Natural killer cell (primary cell): ENCODE results near the gene NBPF20. TPM values are rescaled to one million over a fixed set of nuclear protein-coding genes. Genes with fewer than 3 reads are reported as not detected.
"Not testable (repeated sequence)": the region's sequence is repeated elsewhere in the genome, so short reads cannot be mapped to it uniquely, and the experiment has no call there.

Source experiments
- ATAC-seq, 3 donors: fragments of 150-1000 bp in 2 of 3; fragments of 200-7000 bp in 1 of 3; cut with Tn5 transposase; 1 replicate in 1 of 3; 2 replicates in 2 of 3; pipeline ENCODE4 v1.10.0; 2021; ENCODE audit warnings: mild to moderate bottlenecking in 2 of 3, moderate library complexity in 2 of 3
- DNase-seq, 2 donors: peaks; one replicate each; pipeline versions ENCODE4 v3.0.0 to v3.0.0-alpha.2; 2013 to 2021; ENCODE audit warnings: mixed read lengths in 1 of 2
- H3K27ac ChIP-seq: one replicate; pipeline ENCODE4 v1.5.1; 2013; ENCODE audit warnings: mild to moderate bottlenecking, low read length
- H3K27me3 ChIP-seq: one replicate; pipeline ENCODE4 v1.6.1; 2013; ENCODE audit warnings: low read length; ENCODE audit not compliant: control insufficient read depth, insufficient read depth
- H3K36me3 ChIP-seq: one replicate; pipeline ENCODE4 v1.6.1; 2013; ENCODE audit warnings: low read length; ENCODE audit not compliant: control insufficient read depth, insufficient read depth
- H3K4me1 ChIP-seq: one replicate; pipeline ENCODE4 v1.6.1; 2013; ENCODE audit warnings: low read length; ENCODE audit not compliant: control insufficient read depth, insufficient read depth
- H3K4me3 ChIP-seq: one replicate; pipeline ENCODE4 v1.5.1; 2013; ENCODE audit warnings: low read length
- H3K9me3 ChIP-seq: one replicate; pipeline ENCODE4 v1.6.1; 2013; ENCODE audit warnings: low read length; ENCODE audit not compliant: control insufficient read depth, insufficient read depth
- H3K27ac Mint-ChIP-seq, 2 donors: one replicate each; pipeline ENCODE4 v1.8.0; 2022; ENCODE audit warnings: mild to moderate bottlenecking in 2 of 2, mixed read lengths in 2 of 2, moderate library complexity in 1 of 2
- H3K27me3 Mint-ChIP-seq, 2 donors: one replicate each; pipeline ENCODE4 v1.8.0; 2022; ENCODE audit warnings: low read depth in 2 of 2, mixed read lengths in 2 of 2
- H3K36me3 Mint-ChIP-seq: one replicate; pipeline ENCODE4 v1.8.0; 2022; ENCODE audit warnings: mixed read lengths
- H3K4me1 Mint-ChIP-seq, 2 donors: one replicate each; pipeline ENCODE4 v1.8.0; 2022; ENCODE audit warnings: mixed read lengths in 2 of 2
- H3K4me3 Mint-ChIP-seq: one replicate; pipeline ENCODE4 v1.8.0; 2022; ENCODE audit warnings: mild to moderate bottlenecking, moderate library complexity, mixed read lengths
- H3K9me3 Mint-ChIP-seq, 2 donors: one replicate each; pipeline ENCODE4 v1.8.0; 2022; ENCODE audit warnings: mixed read lengths in 2 of 2
- CTCF ChIP-seq: fragments of 200-600 bp; IDR thresholded peaks from one replicate; pipeline ENCODE4 v1.8.0; 2022; ENCODE audit warnings: antibody characterized with exemption
- WGBS: methylation state at CpG from one replicate; pipeline ENCODE4 v1.1.7; 2013; ENCODE audit warnings: missing lambda C conversion rate; ENCODE audit not compliant: insufficient coverage; 5-methylcytosine and 5-hydroxymethylcytosine counted together
- intact Hi-C: fragments of 100-400 bp; cut with micrococcal nuclease; formaldehyde crosslinking; loops from one replicate; pipeline ENCODE4 v1.14.2; 2022
- total RNA-seq, 4 donors: library from RNA; stranded (reverse); fragments of 120-200 nt in 1 of 4; gene quantifications; one replicate each; pipeline versions ENCODE4 v1.2.3 to v1.2.4, GENCODE V29; 2013 to 2022

The NBPF20 gene
- total RNA-seq, result 1 to 10 TPM; 2.1 to 3.0 (median 2.4) TPM
- 4.4 TPM for total RNA-seq (2013)

DNA sequence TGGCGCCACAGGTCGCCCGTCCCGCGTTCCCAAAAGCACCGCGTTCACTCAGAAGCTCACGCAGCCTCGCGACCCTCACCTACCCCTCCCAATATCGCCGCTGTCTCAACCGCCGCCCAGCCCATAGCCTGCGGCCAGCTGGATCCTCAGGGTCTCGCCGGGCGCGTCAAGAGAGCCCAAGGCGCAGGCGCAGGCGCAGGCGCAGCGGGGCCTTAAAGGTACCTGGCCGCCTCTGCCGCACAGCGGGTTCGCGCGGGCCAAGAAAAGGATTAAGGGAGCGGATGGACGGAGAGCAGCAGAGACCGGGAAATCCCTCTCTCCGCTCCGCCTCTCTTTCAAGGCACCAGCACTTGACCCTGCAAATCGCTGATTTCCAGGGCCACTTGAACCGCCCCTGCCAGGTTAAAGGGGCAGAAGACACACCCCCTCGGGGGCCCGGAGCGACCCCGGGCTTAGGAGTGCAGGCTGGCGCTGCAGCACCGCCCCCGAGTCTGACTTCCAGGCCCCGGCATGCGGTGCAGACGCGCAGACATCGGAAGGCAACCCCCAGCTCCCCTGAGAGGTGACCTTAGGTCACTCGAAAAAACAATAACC, at the start of gene NBPF20:
TSS of gene NBPF20 (minus strand) at position 168 of the 594 bp plus-strand sequence. CDS start 20,331 bp downstream, outside the sequence.
- Mint-ChIP-seq H3K27ac (peak within 1 kb of the TSS; percentile 26 to 86), H3K36me3 (peaks cover 17% of the 10 kb centered on the region)

DNA sequence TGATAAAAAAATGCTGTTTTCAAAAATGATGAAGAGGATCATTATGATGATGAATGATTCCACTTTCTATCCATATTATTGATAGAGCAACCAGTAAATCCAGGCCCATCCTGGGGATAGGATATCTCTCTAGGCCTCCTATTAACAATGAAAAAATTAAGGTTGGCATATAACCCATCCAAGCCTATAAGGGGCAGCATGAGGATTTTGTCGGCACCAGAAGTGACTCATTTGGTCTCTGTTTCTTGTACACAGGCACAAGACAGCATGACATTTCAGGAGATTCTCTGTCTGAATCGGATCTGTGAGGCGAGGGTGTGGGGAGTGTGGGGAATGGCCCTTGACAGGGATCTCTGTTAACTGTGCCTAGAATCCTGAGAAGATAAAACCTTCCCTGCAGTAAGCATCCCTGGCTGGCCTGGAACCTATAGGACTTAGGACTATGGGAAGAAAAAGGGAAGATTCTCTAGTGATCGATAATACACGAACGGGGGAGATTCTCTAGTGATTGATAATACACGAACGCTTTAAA, 49.5 kb upstream of the NBPF20 start:
- H3K9me3 Mint-ChIP-seq, H3K36me3 ChIP-seq, H3K27ac Mint-ChIP-seq, DNase-seq, H3K36me3 Mint-ChIP-seq, ATAC-seq, H3K4me1 Mint-ChIP-seq, H3K27me3 ChIP-seq, intact Hi-C loops, H3K27ac ChIP-seq, H3K4me3 Mint-ChIP-seq, H3K27me3 Mint-ChIP-seq, H3K9me3 ChIP-seq, H3K4me1 ChIP-seq, H3K4me3 ChIP-seq: not testable (repeated sequence)
- WGBS, result 36% methylated on average over 4 of the region's 8 CpGs

More for the DNA sequence above, at the start of gene NBPF20:
- DNase-seq (peak; percentile 57 to 82), ATAC-seq (peak; percentile 64 to 90 (median 89))
- Histone ChIP-seq H3K4me1 (peaks cover 12% of the 10 kb centered on the region), H3K36me3 (no peaks in the 10 kb centered on the region), H3K9me3 (peaks cover 5% of the 10 kb centered on the region), H3K4me3 (peak within 1 kb of the TSS; percentile 70), H3K27me3 (peaks cover 23% of the 10 kb centered on the region), H3K27ac (no peak within 1 kb of the TSS)
- under 1% methylated on average over 50 of the region's 50 CpGs for WGBS
- intact Hi-C loops, result no loop called here
- TF ChIP-seq CTCF, result no peak
- Mint-ChIP-seq H3K9me3 (peaks cover 6 to 12% of the 10 kb centered on the region in 2 donors), H3K4me3 (peak within 1 kb of the TSS; percentile 92), H3K4me1 (peaks cover 7 to 13% of the 10 kb centered on the region in 2 donors), H3K27me3 (peaks cover 42% of the 10 kb centered on the region in 2 donors)

GRCh38 chr1:145472731-145473130, 47.3 kb upstream of the NBPF20 start:
- H3K36me3 Mint-ChIP-seq, DNase-seq, H3K4me1 ChIP-seq, H3K27me3 ChIP-seq, ATAC-seq, H3K9me3 ChIP-seq, H3K9me3 Mint-ChIP-seq, H3K27ac ChIP-seq, H3K4me3 Mint-ChIP-seq, H3K36me3 ChIP-seq, H3K27me3 Mint-ChIP-seq, H3K27ac Mint-ChIP-seq, intact Hi-C loops, H3K4me1 Mint-ChIP-seq, H3K4me3 ChIP-seq: not testable (repeated sequence)
- WGBS, result 100% methylated on average over 1 of the region's 2 CpGs

GRCh38 chr1:145471365-145471764, 46.0 kb upstream of the NBPF20 start:
- H3K4me3 ChIP-seq, H3K27me3 ChIP-seq, H3K27ac Mint-ChIP-seq, H3K4me3 Mint-ChIP-seq, H3K4me1 Mint-ChIP-seq, H3K36me3 ChIP-seq, intact Hi-C loops, H3K9me3 Mint-ChIP-seq, H3K27me3 Mint-ChIP-seq, H3K27ac ChIP-seq, H3K9me3 ChIP-seq, H3K4me1 ChIP-seq, H3K36me3 Mint-ChIP-seq, DNase-seq: not testable (repeated sequence)
- ATAC-seq, result peak in 1 of 3 donors; percentile 24
- 66% methylated on average over 4 of the region's 6 CpGs for WGBS

GRCh38 chr1:145465405-145466144, 40.2 kb upstream of the NBPF20 start:
- peak overlapping the region; percentile 35 to 73 for H3K27ac Mint-ChIP-seq
- H3K4me1 Mint-ChIP-seq, H3K36me3 ChIP-seq, H3K4me1 ChIP-seq, H3K27me3 ChIP-seq, H3K9me3 ChIP-seq, H3K9me3 Mint-ChIP-seq, H3K36me3 Mint-ChIP-seq, intact Hi-C loops: not testable (repeated sequence)
- H3K4me3 Mint-ChIP-seq, result peak overlapping the region; percentile 91
- H3K27ac ChIP-seq, result peak overlapping the region; percentile 45
- ATAC-seq (peak; percentile 76 to 92 (median 83)), DNase-seq (peak; percentile 34 to 87)
- 0% methylated on average over 15 of the region's 35 CpGs for WGBS
- peaks cover 5 to 12% of the 10 kb centered on the region in 2 donors for H3K27me3 Mint-ChIP-seq
- peak overlapping the region; percentile 44 for H3K4me3 ChIP-seq

GRCh38 chr1:145464708-145465336, 39.4 kb upstream of the NBPF20 start:
- H3K36me3 ChIP-seq, intact Hi-C loops, H3K36me3 Mint-ChIP-seq, DNase-seq, H3K9me3 Mint-ChIP-seq, H3K4me1 ChIP-seq, H3K27me3 ChIP-seq, H3K9me3 ChIP-seq, H3K27ac ChIP-seq, H3K4me1 Mint-ChIP-seq: not testable (repeated sequence)
- no CpG with 5 or more reads among the region's 21 CpGs for WGBS
- H3K4me3 Mint-ChIP-seq, result peak overlapping the region; percentile 91
- H3K27ac Mint-ChIP-seq, result peak overlapping the region; percentile 35 to 73
- peak overlapping the region; percentile 44 for H3K4me3 ChIP-seq
- peaks cover 7 to 15% of the 10 kb centered on the region in 2 donors for H3K27me3 Mint-ChIP-seq
- ATAC-seq, result peak in 1 of 3 donors; percentile 3

DNA sequence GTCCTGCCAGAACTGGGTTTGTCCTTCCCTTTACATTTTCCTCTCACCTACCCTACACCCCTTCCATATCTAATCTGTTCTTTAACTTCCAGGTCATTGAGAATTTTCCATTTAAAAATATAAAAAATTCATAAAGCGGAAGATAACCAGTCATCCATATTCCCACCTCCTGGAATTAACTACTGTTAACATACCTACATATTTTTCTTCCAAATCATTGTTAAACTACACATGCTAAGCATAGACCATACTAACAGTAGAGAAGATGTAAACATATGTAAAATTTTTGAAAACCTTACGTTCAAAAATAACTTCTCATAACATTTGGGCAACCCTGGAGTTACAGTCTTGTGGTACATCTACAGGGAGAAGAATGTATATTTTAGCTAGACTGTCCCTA, 38.6 kb upstream of the NBPF20 start:
- H3K27ac Mint-ChIP-seq, H3K9me3 Mint-ChIP-seq, intact Hi-C loops, H3K36me3 ChIP-seq, H3K27me3 ChIP-seq, H3K27ac ChIP-seq, H3K4me1 Mint-ChIP-seq, H3K4me1 ChIP-seq, H3K4me3 Mint-ChIP-seq, DNase-seq, H3K36me3 Mint-ChIP-seq, ATAC-seq, H3K4me3 ChIP-seq, H3K9me3 ChIP-seq: not testable (repeated sequence)
- H3K27me3 Mint-ChIP-seq, result peaks cover 7 to 16% of the 10 kb centered on the region in 2 donors
- 100% methylated on average over 1 of the region's 2 CpGs for WGBS
